Muscle of leg (tissue), 11 donors: ENCODE measurements around the gene EEFSEC. TPM values are rescaled to one million over a fixed set of nuclear protein-coding genes. Genes with fewer than 3 reads are reported as not detected.

Experiments
- DNase-seq: peaks from one replicate; pipeline ENCODE4 v3.0.0; 2013
- H3K27ac ChIP-seq: one replicate; pipeline ENCODE4 v1.5.1; 2013; ENCODE audit warnings: mild to moderate bottlenecking, low read length, control low read depth
- H3K27me3 ChIP-seq: one replicate; pipeline ENCODE4 v1.6.1; 2013; ENCODE audit warnings: low read length; ENCODE audit not compliant: control insufficient read depth, insufficient read depth
- H3K36me3 ChIP-seq: one replicate; pipeline ENCODE4 v1.6.1; 2013; ENCODE audit warnings: low read length; ENCODE audit not compliant: control insufficient read depth, insufficient read depth
- H3K4me1 ChIP-seq: one replicate; pipeline ENCODE4 v1.6.1; 2013; ENCODE audit warnings: low read length; ENCODE audit not compliant: control insufficient read depth, insufficient read depth
- H3K4me3 ChIP-seq: one replicate; pipeline ENCODE4 v1.5.1; 2013; ENCODE audit warnings: low read length, control low read depth
- H3K9me3 ChIP-seq: replicated peaks from 2 replicates; pipeline ENCODE4 v1.6.1; 2013; ENCODE audit warnings: low read depth, low read length; ENCODE audit not compliant: control insufficient read depth
- WGBS: methylation state at CpG from one replicate; pipeline ENCODE4 v1.1.5; 2013; ENCODE audit warnings: missing lambda C conversion rate; ENCODE audit not compliant: insufficient coverage; 5-methylcytosine and 5-hydroxymethylcytosine counted together
- polyA plus RNA-seq, 8 donors: library from polyadenylated mRNA; unstranded; fragments of 120-200 nt; gene quantifications; one replicate each; pipeline versions ENCODE4 v1.2.1 to v1.2.3, GENCODE V29; 2013; ENCODE audit warnings: inconsistent platforms in 1 of 8, low replicate concordance in 1 of 8; ENCODE audit not compliant: insufficient read length in 8 of 8, insufficient read depth in 1 of 8
- total RNA-seq: library from RNA; stranded (reverse); fragments of 120-200 nt; gene quantifications from one replicate; pipeline ENCODE4 v1.2.4, GENCODE V29; 2013

The EEFSEC gene
- total and polyA plus RNA-seq, 9 donors = 5.5 to 20.9 (median 16.9) TPM

- Histone ChIP-seq H3K27ac (no peak overlapping the region), H3K27me3 (peaks cover 70% of the 10 kb centered on the region), H3K4me3 (peak overlapping the region; percentile 10), H3K4me1 (peaks cover 13% of the 10 kb centered on the region), H3K36me3 (no peaks in the 10 kb centered on the region), H3K9me3 (no peaks in the 10 kb centered on the region)
- WGBS = 5% methylated on average over 44 of the region's 53 CpGs
- DNase-seq = no peak
Measured at GRCh38 chr3:128432971-128433836, 279.9 kb downstream of the EEFSEC start.

GRCh38 chr3:128433837-128434165, 280.5 kb downstream of the EEFSEC start:
- H3K4me3 ChIP-seq = no peak overlapping the region
- peaks cover 67% of the 10 kb centered on the region for H3K27me3 ChIP-seq
- no peak overlapping the region for H3K27ac ChIP-seq
- WGBS = 50% methylated on average over 1 of the region's 2 CpGs
- DNase-seq = no peak
- peaks cover 13% of the 10 kb centered on the region for H3K4me1 ChIP-seq
- no peaks in the 10 kb centered on the region for H3K36me3 ChIP-seq
- H3K9me3 ChIP-seq = no peaks in the 10 kb centered on the region

GRCh38 chr3:128434524-128434923, 281.2 kb downstream of the EEFSEC start:
- peaks cover 13% of the 10 kb centered on the region for H3K4me1 ChIP-seq
- no peak for DNase-seq
- H3K36me3 ChIP-seq = no peaks in the 10 kb centered on the region
- H3K9me3 ChIP-seq = no peaks in the 10 kb centered on the region
- H3K27me3 ChIP-seq = peaks cover 67% of the 10 kb centered on the region
- WGBS = 80% methylated on average over 1 of the region's 2 CpGs
- no peak overlapping the region for H3K27ac ChIP-seq
- no peak overlapping the region for H3K4me3 ChIP-seq

- no peak for DNase-seq
- H3K9me3 ChIP-seq = no peaks in the 10 kb centered on the region
- H3K27ac ChIP-seq = no peak overlapping the region
- H3K4me1 ChIP-seq = peaks cover 13% of the 10 kb centered on the region
- 69% methylated on average over 6 of the region's 6 CpGs for WGBS
- H3K4me3 ChIP-seq = no peak overlapping the region
- peaks cover 62% of the 10 kb centered on the region for H3K27me3 ChIP-seq
- no peaks in the 10 kb centered on the region for H3K36me3 ChIP-seq
Measured at GRCh38 chr3:128435058-128435457, 281.8 kb downstream of the EEFSEC start.

GRCh38 chr3:128435561-128435960, 282.3 kb downstream of the EEFSEC start:
- Histone ChIP-seq H3K27me3 (peaks cover 57% of the 10 kb centered on the region), H3K4me1 (peaks cover 13% of the 10 kb centered on the region), H3K27ac (no peak overlapping the region), H3K4me3 (no peak overlapping the region), H3K36me3 (no peaks in the 10 kb centered on the region), H3K9me3 (no peaks in the 10 kb centered on the region)
- WGBS = 77% methylated on average over 5 of the region's 5 CpGs
- no peak for DNase-seq

- Histone ChIP-seq H3K4me1 (peaks cover 13% of the 10 kb centered on the region), H3K4me3 (no peak overlapping the region), H3K36me3 (no peaks in the 10 kb centered on the region), H3K27ac (no peak overlapping the region), H3K9me3 (no peaks in the 10 kb centered on the region), H3K27me3 (peaks cover 52% of the 10 kb centered on the region)
- WGBS = 66% methylated on average over 2 of the region's 3 CpGs
- DNase-seq = no peak
Measured at GRCh38 chr3:128436214-128436613, 282.9 kb downstream of the EEFSEC start.

- no peak for DNase-seq
- WGBS = 52% methylated on average over 5 of the region's 6 CpGs
- Histone ChIP-seq H3K9me3 (no peaks in the 10 kb centered on the region), H3K4me1 (no peaks in the 10 kb centered on the region), H3K27ac (no peak overlapping the region), H3K27me3 (peaks cover 31% of the 10 kb centered on the region), H3K36me3 (no peaks in the 10 kb centered on the region), H3K4me3 (no peak overlapping the region)
Measured at GRCh38 chr3:128438488-128439072, 285.3 kb downstream of the EEFSEC start.

GRCh38 chr3:128439226-128439625, 285.9 kb downstream of the EEFSEC start:
- Histone ChIP-seq H3K9me3 (no peaks in the 10 kb centered on the region), H3K27me3 (peaks cover 31% of the 10 kb centered on the region), H3K27ac (no peak overlapping the region), H3K4me1 (no peaks in the 10 kb centered on the region), H3K4me3 (no peak overlapping the region), H3K36me3 (no peaks in the 10 kb centered on the region)
- no peak for DNase-seq
- 54% methylated on average over 2 of the region's 3 CpGs for WGBS

- no peak overlapping the region for H3K4me3 ChIP-seq
- H3K4me1 ChIP-seq = no peaks in the 10 kb centered on the region
- no peak for DNase-seq
- H3K27me3 ChIP-seq = peaks cover 16% of the 10 kb centered on the region
- no peaks in the 10 kb centered on the region for H3K9me3 ChIP-seq
- no peaks in the 10 kb centered on the region for H3K36me3 ChIP-seq
- no peak overlapping the region for H3K27ac ChIP-seq
- 78% methylated on average over 7 of the region's 7 CpGs for WGBS
Measured at GRCh38 chr3:128442070-128442469, 288.8 kb downstream of the EEFSEC start.

GRCh38 chr3:128442949-128443348, 289.7 kb downstream of the EEFSEC start:
- H3K27ac ChIP-seq = no peak overlapping the region
- no peak overlapping the region for H3K4me3 ChIP-seq
- DNase-seq = no peak
- H3K4me1 ChIP-seq = no peaks in the 10 kb centered on the region
- H3K27me3 ChIP-seq = peaks cover 14% of the 10 kb centered on the region
- H3K9me3 ChIP-seq = no peaks in the 10 kb centered on the region
- 76% methylated on average over 4 of the region's 6 CpGs for WGBS
- H3K36me3 ChIP-seq = no peaks in the 10 kb centered on the region
